OCI-M1 (cell line): Measurements from ENCODE around the gene NLRC4.
"Not testable (repeated sequence)": the region's sequence is repeated elsewhere in the genome, so short reads cannot be mapped to it uniquely, and the experiment has no call there.

ENCODE experiments used
- DNase-seq: peaks from one replicate; lab custom pipeline; 2025; lab: John Stamatoyannopoulos, UW

NLRC4 gene

GRCh38 chr2:32264422-32265105 lies at the start of gene NLRC4:
TSS of gene NLRC4 (minus strand) at chr2:32264886. CDS start at chr2:32256775, 8,111 bp downstream.
- DNase-seq, result peak; percentile 85

- no peak for DNase-seq
Observed at GRCh38 chr2:32310577-32310976, 45.9 kb upstream of the NLRC4 start.

- DNase-seq, result not testable (repeated sequence)
Observed at GRCh38 chr2:32293966-32294562, 29.4 kb upstream of the NLRC4 start.

- not testable (repeated sequence) for DNase-seq
Observed at GRCh38 chr2:32293493-32293892, 28.8 kb upstream of the NLRC4 start.

- DNase-seq, result no peak
Observed at GRCh38 chr2:32291746-32292145, 27.1 kb upstream of the NLRC4 start.

GRCh38 chr2:32290000-32290339 lies 25.3 kb upstream of the NLRC4 start:
- no peak for DNase-seq

- DNase-seq, result peak; percentile 22
Observed at GRCh38 chr2:32289165-32289999, 24.7 kb upstream of the NLRC4 start.

- no peak for DNase-seq
Observed at GRCh38 chr2:32284321-32284720, 19.6 kb upstream of the NLRC4 start.

- DNase-seq, result no peak
Observed at GRCh38 chr2:32278478-32278853, 13.8 kb upstream of the NLRC4 start.

- peak; percentile 96 for DNase-seq
Observed at GRCh38 chr2:32277674-32278477, 13.2 kb upstream of the NLRC4 start, which contains the start of gene YIPF4. TSS of gene YIPF4 (plus strand) at chr2:32277904. CDS start at chr2:32278156, 252 bp downstream.

GRCh38 chr2:32277363-32277673 lies 12.6 kb upstream of the NLRC4 start:
- DNase-seq, result no peak

GRCh38 chr2:32275790-32276189 lies 11.1 kb upstream of the NLRC4 start:
- not testable (repeated sequence) for DNase-seq

GRCh38 chr2:32274289-32274688 lies 9.6 kb upstream of the NLRC4 start:
- peak; percentile 40 for DNase-seq

- no peak for DNase-seq
Observed at GRCh38 chr2:32272279-32272678, 7.6 kb upstream of the NLRC4 start.

GRCh38 chr2:32271063-32271462 lies 6.4 kb upstream of the NLRC4 start:
- DNase-seq, result no peak

GRCh38 chr2:32262105-32262504 lies 2.6 kb downstream of the NLRC4 start:
- DNase-seq, result peak; percentile 77

GRCh38 chr2:32260376-32260775 lies 4.3 kb downstream of the NLRC4 start:
- DNase-seq, result no peak

GRCh38 chr2:32258242-32258641 lies 6.4 kb downstream of the NLRC4 start:
- no peak for DNase-seq

GRCh38 chr2:32250290-32250689 lies 14.4 kb downstream of the NLRC4 start:
- no peak for DNase-seq

- DNase-seq, result no peak
Observed at GRCh38 chr2:32249731-32250236, 14.9 kb downstream of the NLRC4 start.

- no peak for DNase-seq
Observed at GRCh38 chr2:32248299-32248698, 16.4 kb downstream of the NLRC4 start.

- DNase-seq, result no peak
Observed at GRCh38 chr2:32246911-32247310, 17.8 kb downstream of the NLRC4 start.
